Prostate gland (tissue), 2 donors: ENCODE measurements around the gene XPO5.

Experiments used
- CTCF ChIP-seq, 4 experiments: fragments of 200-600 bp in 2 of 4; fragments of 450-650 bp in 2 of 4; sonication (generic) in 2 of 4; IDR thresholded peaks; 1 replicate in 3 of 4; 2 replicates in 1 of 4; pipeline ENCODE4 v1.5.1; 2016 to 2019; ENCODE audit warnings: antibody characterized with exemption in 4 of 4, mild to moderate bottlenecking in 2 of 4, moderate library complexity in 2 of 4
- POLR2A ChIP-seq: fragments of 450-650 bp; IDR thresholded peaks from one replicate; pipeline ENCODE4 v1.6.1; 2016; ENCODE audit warnings: antibody characterized with exemption, mild to moderate bottlenecking
- POLR2AphosphoS5 ChIP-seq: sonication (generic); formaldehyde crosslinking; IDR thresholded peaks from one replicate; pipeline ENCODE4 v1.6.1; 2017; ENCODE audit warnings: antibody characterized with exemption

DNA sequence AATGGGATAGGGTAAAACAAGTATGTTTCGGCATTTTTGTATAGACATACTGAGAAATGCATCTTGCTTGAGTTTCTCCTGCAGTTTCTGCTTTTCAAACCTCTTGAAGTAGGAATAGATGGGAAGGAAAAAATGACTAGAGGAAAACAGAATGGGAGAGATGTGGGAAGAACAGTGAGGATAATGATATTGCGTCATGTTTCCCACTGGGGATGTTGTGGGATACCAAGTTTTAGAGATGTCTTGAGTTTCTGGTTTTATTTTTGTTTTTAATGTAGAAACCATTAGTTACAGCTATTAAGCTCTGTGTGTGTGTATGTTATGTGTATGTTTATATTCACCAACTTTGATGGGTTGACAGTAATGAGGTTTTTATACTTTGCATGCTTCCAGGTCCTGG, 24.8 kb upstream of the XPO5 start:
- no peak for TF ChIP-seq POLR2A
- no peak for TF ChIP-seq CTCF (IDR thresholded peaks at IDR 0.05)
- no peak for TF ChIP-seq POLR2AphosphoS5
